HEK293 (cell line): ENCODE results near the gene YIPF1.
"Not testable (repeated sequence)": the region's sequence is repeated elsewhere in the genome, so short reads cannot be mapped to it uniquely, and the experiment has no call there.

Source experiments
- CTCF ChIA-PET: fragments of 350-600 bp; formaldehyde crosslinking; extraction: SDS; loops from one replicate; lab custom pipeline; 2021; ENCODE audit warnings: antibody characterized with exemption; lab: Yijun Ruan, JAX
- POLR2A ChIA-PET: fragments of 300-600 bp; formaldehyde crosslinking; extraction: SDS; loops from one replicate; lab custom pipeline; 2020; ENCODE audit warnings: antibody characterized with exemption, inconsistent platforms; lab: Yijun Ruan, JAX
- H3K27ac ChIP-seq: fragments of 200-500 bp; sonication (Bioruptor generic); 2 replicates; pipeline ENCODE4 v1.5.1; 2014; ENCODE audit warnings: low read depth, low read length, control low read depth, inconsistent platforms; ENCODE audit errors: extremely low read depth
- H3K36me3 ChIP-seq, 2 experiments: fragments of 200-500 bp in 1 of 2; sonication (Bioruptor generic) in 1 of 2; 1 replicate in 1 of 2; 2 replicates in 1 of 2; pipeline ENCODE4 v1.5.1; 2014 to 2017; ENCODE audit warnings: inconsistent platforms in 2 of 2, low read length in 2 of 2; ENCODE audit not compliant: control insufficient read depth in 2 of 2, insufficient read depth in 1 of 2
- H3K4me1 ChIP-seq: fragments of 200-500 bp; sonication (Bioruptor generic); 2 replicates; pipeline ENCODE4 v1.5.1; 2014; ENCODE audit warnings: mild to moderate bottlenecking, low read length, inconsistent platforms; ENCODE audit not compliant: control insufficient read depth, insufficient read depth
- H3K4me3 ChIP-seq: 2 replicates; pipeline ENCODE4 v1.5.1; 2011; ENCODE audit warnings: low read depth, mild to moderate bottlenecking, control low read depth, low read length, moderate library complexity
- H3K9me3 ChIP-seq: fragments of 200-500 bp; sonication (Bioruptor generic); 2 replicates; pipeline ENCODE4 v1.5.1; 2014; ENCODE audit warnings: low read depth, low read length, inconsistent platforms; ENCODE audit not compliant: control insufficient read depth, insufficient read depth
- FEZF1 ChIP-seq: fragments of 450-650 bp; formaldehyde crosslinking; IDR thresholded peaks from 2 replicates; pipeline ENCODE4 v1.5.1; 2016; ENCODE audit warnings: missing biosample characterization, missing genetic modification characterization
- KLF1 ChIP-seq: fragments of 450-650 bp; formaldehyde crosslinking; IDR thresholded peaks from 2 replicates; pipeline ENCODE4 v1.5.1; 2016; ENCODE audit warnings: missing biosample characterization, missing genetic modification characterization
- SALL2 ChIP-seq: fragments of 450-650 bp; formaldehyde crosslinking; IDR thresholded peaks from 2 replicates; pipeline ENCODE4 v1.5.0; 2017; ENCODE audit warnings: missing biosample characterization, mild to moderate bottlenecking, missing genetic modification characterization, borderline replicate concordance
- ZNF10 ChIP-seq: fragments of 450-650 bp; formaldehyde crosslinking; IDR thresholded peaks from 2 replicates; pipeline ENCODE4 v1.5.1; 2017; ENCODE audit warnings: missing biosample characterization, missing genetic modification characterization
- ZNF133 ChIP-seq: fragments of 450-650 bp; formaldehyde crosslinking; IDR thresholded peaks from 2 replicates; pipeline ENCODE4 v1.5.1; 2016; ENCODE audit warnings: missing biosample characterization, missing genetic modification characterization
- ZNF19 ChIP-seq: fragments of 450-650 bp; formaldehyde crosslinking; IDR thresholded peaks from 2 replicates; pipeline ENCODE4; 2016; ENCODE audit warnings: missing biosample characterization, missing genetic modification characterization, low read depth
- ZNF26 ChIP-seq: fragments of 450-650 bp; formaldehyde crosslinking; IDR thresholded peaks from 2 replicates; pipeline ENCODE4 v1.5.1; 2016; ENCODE audit warnings: missing biosample characterization, missing genetic modification characterization
- ZNF354C ChIP-seq: fragments of 450-650 bp; formaldehyde crosslinking; IDR thresholded peaks from 2 replicates; pipeline ENCODE4 v1.5.1; 2016; ENCODE audit warnings: missing biosample characterization, missing genetic modification characterization, low read depth, borderline replicate concordance
- ZNF530 ChIP-seq: fragments of 450-650 bp; formaldehyde crosslinking; IDR thresholded peaks from 2 replicates; pipeline ENCODE4 v1.5.1; 2016; ENCODE audit warnings: low read depth, missing biosample characterization, missing genetic modification characterization
- ZNF76 ChIP-seq: fragments of 450-650 bp; formaldehyde crosslinking; IDR thresholded peaks from 2 replicates; pipeline ENCODE4; 2016; ENCODE audit warnings: low read depth, missing biosample characterization, missing genetic modification characterization, borderline replicate concordance
- ZNF768 ChIP-seq: fragments of 450-650 bp; formaldehyde crosslinking; IDR thresholded peaks from 2 replicates; pipeline ENCODE4 v1.5.1; 2018; ENCODE audit warnings: missing biosample characterization, mild to moderate bottlenecking, missing genetic modification characterization
- ZNF776 ChIP-seq: fragments of 450-650 bp; formaldehyde crosslinking; IDR thresholded peaks from 2 replicates; pipeline ENCODE4 v1.5.0; 2017; ENCODE audit warnings: missing biosample characterization, missing genetic modification characterization, borderline replicate concordance
- ZNF777 ChIP-seq: fragments of 450-650 bp; formaldehyde crosslinking; IDR thresholded peaks from 2 replicates; pipeline ENCODE4 v1.5.1; 2017; ENCODE audit warnings: missing biosample characterization, missing genetic modification characterization, borderline replicate concordance
- ZSCAN5A ChIP-seq: fragments of 450-650 bp; formaldehyde crosslinking; IDR thresholded peaks from 2 replicates; pipeline ENCODE4 v1.5.1; 2016; ENCODE audit warnings: missing biosample characterization, missing genetic modification characterization
- TF ChIP-seq, protein P1 (sequence below): fragments of 450-650 bp; formaldehyde crosslinking; IDR thresholded peaks from 2 replicates; pipeline ENCODE4 v1.5.1; 2016; ENCODE audit warnings: missing biosample characterization, missing genetic modification characterization, low read depth
- TF ChIP-seq, protein P2 (sequence below): fragments of 450-650 bp; formaldehyde crosslinking; IDR thresholded peaks from 2 replicates; pipeline ENCODE4 v1.5.1; 2017; ENCODE audit warnings: missing biosample characterization, missing genetic modification characterization

Gene YIPF1

GRCh38 chr1:53890522-53890941 is 935 bp upstream of the YIPF1 start (continued):
- TF ChIP-seq ZNF10 (tag by site-specific recombination) = no peak
- no peak for TF ChIP-seq ZNF76 (tag by site-specific recombination)
- no peak for TF ChIP-seq KLF1 (tag by site-specific recombination)
- no peak for TF ChIP-seq FEZF1 (tag by site-specific recombination)
- TF ChIP-seq ZNF19 (tag by site-specific recombination) = no peak
- TF ChIP-seq, protein P1, sequence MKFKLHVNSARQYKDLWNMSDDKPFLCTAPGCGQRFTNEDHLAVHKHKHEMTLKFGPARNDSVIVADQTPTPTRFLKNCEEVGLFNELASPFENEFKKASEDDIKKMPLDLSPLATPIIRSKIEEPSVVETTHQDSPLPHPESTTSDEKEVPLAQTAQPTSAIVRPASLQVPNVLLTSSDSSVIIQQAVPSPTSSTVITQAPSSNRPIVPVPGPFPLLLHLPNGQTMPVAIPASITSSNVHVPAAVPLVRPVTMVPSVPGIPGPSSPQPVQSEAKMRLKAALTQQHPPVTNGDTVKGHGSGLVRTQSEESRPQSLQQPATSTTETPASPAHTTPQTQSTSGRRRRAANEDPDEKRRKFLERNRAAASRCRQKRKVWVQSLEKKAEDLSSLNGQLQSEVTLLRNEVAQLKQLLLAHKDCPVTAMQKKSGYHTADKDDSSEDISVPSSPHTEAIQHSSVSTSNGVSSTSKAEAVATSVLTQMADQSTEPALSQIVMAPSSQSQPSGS (tag by site-specific recombination) = no peak

GRCh38 chr1:53888681-53889080 is 916 bp downstream of the YIPF1 start:
- H3K4me1 ChIP-seq = no peaks in the 10 kb centered on the region
- CTCF ChIA-PET = interaction anchor here (0.6 to 1.2 kb wide), 3 partner anchors 60 to 1111 kb away, joined by 3 to 4 read pairs (median 3); no protein-coding TSS in a partner anchor
- H3K9me3 ChIP-seq = no peaks in the 10 kb centered on the region
- POLR2A ChIA-PET = no interaction called here
- H3K4me3 ChIP-seq = no peak overlapping the region
- H3K36me3 ChIP-seq = peaks cover 0 to 29% of the 10 kb centered on the region in 2 experiments; a peak in 1 of 3 replicates
- TF ChIP-seq ZNF530 (tag by site-specific recombination) (no peak), ZNF26 (no peak), ZNF776 (no peak), SALL2 (tag by site-specific recombination) (no peak), ZSCAN5A (tag by site-specific recombination) (no peak), FEZF1 (tag by site-specific recombination) (no peak), ZNF133 (tag by site-specific recombination) (no peak), ZNF777 (no peak), ZNF768 (tag by site-specific recombination) (no peak), ZNF354C (tag by site-specific recombination) (no peak)
- TF ChIP-seq, protein P2, sequence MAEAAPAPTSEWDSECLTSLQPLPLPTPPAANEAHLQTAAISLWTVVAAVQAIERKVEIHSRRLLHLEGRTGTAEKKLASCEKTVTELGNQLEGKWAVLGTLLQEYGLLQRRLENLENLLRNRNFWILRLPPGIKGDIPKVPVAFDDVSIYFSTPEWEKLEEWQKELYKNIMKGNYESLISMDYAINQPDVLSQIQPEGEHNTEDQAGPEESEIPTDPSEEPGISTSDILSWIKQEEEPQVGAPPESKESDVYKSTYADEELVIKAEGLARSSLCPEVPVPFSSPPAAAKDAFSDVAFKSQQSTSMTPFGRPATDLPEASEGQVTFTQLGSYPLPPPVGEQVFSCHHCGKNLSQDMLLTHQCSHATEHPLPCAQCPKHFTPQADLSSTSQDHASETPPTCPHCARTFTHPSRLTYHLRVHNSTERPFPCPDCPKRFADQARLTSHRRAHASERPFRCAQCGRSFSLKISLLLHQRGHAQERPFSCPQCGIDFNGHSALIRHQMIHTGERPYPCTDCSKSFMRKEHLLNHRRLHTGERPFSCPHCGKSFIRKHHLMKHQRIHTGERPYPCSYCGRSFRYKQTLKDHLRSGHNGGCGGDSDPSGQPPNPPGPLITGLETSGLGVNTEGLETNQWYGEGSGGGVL = no peak
- TF ChIP-seq, all 188 proteins: peak for 0
- no peak overlapping the region for H3K27ac ChIP-seq

DNA sequence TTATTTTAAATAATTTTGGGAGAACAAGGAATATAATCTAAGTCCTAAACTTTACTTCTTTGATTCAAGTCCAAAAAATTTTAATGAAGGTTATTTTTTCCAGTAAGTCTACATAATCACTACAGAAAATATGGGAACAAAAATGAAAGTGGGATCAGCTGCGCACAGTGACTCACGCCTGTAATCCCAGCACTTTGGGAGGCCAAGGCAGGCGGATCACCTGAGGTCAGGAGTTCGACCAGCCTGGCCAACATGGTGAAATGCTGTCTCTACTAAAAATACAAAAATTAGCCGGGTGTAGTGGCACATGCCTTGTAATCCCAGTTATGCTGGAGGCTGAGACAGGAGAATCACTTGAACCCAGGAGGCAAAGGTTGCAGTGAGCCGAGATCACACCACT is 6.0 kb downstream of the YIPF1 start:
- CTCF ChIA-PET = interaction anchor here (1.3 to 1.6 kb wide), 2 partner anchors 23 to 64 kb away, joined by 5 to 7 read pairs; no protein-coding TSS in a partner anchor
- POLR2A ChIA-PET = interaction anchor here (1.4 kb wide), 1 partner anchor 62 kb away, joined by 6 read pairs; the partner anchor contains the start of gene IFT25
- peaks cover 0 to 44% of the 10 kb centered on the region in 2 experiments; a peak in 2 of 3 replicates for H3K36me3 ChIP-seq
- not testable (repeated sequence) for H3K27ac ChIP-seq, H3K4me1 ChIP-seq, H3K9me3 ChIP-seq, H3K4me3 ChIP-seq
